Stimulated activated CD4-positive, alpha-beta T cell treated with anti-CD3 and anti-CD28 coated beads, TNF-alpha, amount 100 ng/mL, for 4 hours (primary cell): Measurements from ENCODE around the gene ZNF287.

Source experiments
- DNase-seq, 3 experiments: peaks; one replicate each; pipeline ENCODE4 v3.0.0-alpha.2; 2020; ENCODE audit warnings: low read depth in 3 of 3

ZNF287 gene

GRCh38 chr17:16516594-16517051 lies 52.4 kb downstream of the ZNF287 start:
- DNase-seq = no peak

GRCh38 chr17:16515933-16516332 lies 53.1 kb downstream of the ZNF287 start:
- DNase-seq = no peak

- no peak for DNase-seq
Observed at GRCh38 chr17:16513873-16514272, 55.1 kb downstream of the ZNF287 start.

- DNase-seq = no peak
Observed at GRCh38 chr17:16512011-16512410, 57.0 kb downstream of the ZNF287 start.

GRCh38 chr17:16511593-16511992 lies 57.4 kb downstream of the ZNF287 start:
- no peak for DNase-seq

GRCh38 chr17:16507918-16508533 lies 61.0 kb downstream of the ZNF287 start:
- DNase-seq = no peak

GRCh38 chr17:16506188-16506587 lies 62.8 kb downstream of the ZNF287 start:
- DNase-seq = no peak

- no peak for DNase-seq
Observed at GRCh38 chr17:16504984-16505383, 64.0 kb downstream of the ZNF287 start.
